Colon (tissue), 2 donors: ENCODE measurements around the gene PIERCE2.
"Not testable (repeated sequence)": the region's sequence is repeated elsewhere in the genome, so short reads cannot be mapped to it uniquely, and the experiment has no call there.

Experiments used
- FAIRE-seq: peaks from 2 replicates; lab custom pipeline; 2012; peaks lifted over from hg19 to GRCh38; lab: Jason Lieb, UNC
- donor health status: control.
- donor health status: control.

The PIERCE2 gene

GRCh38 chr15:55434989-55435825 is 26.9 kb downstream of the PIERCE2 start:
- FAIRE-seq = no peak

- FAIRE-seq = not testable (repeated sequence)
Observed at GRCh38 chr15:55443141-55443540, 34.8 kb downstream of the PIERCE2 start.

- FAIRE-seq = not testable (repeated sequence)
Observed at GRCh38 chr15:55445936-55446335, 37.6 kb downstream of the PIERCE2 start.

GRCh38 chr15:55446379-55447029 is 38.2 kb downstream of the PIERCE2 start:
- not testable (repeated sequence) for FAIRE-seq

GRCh38 chr15:55447030-55447394 is 38.7 kb downstream of the PIERCE2 start:
- FAIRE-seq = not testable (repeated sequence)

GRCh38 chr15:55457401-55458022 is 49.2 kb downstream of the PIERCE2 start:
- no peak for FAIRE-seq

GRCh38 chr15:55461447-55461846 is 53.2 kb downstream of the PIERCE2 start:
- FAIRE-seq = no peak

GRCh38 chr15:55468321-55468720 is 60.0 kb downstream of the PIERCE2 start:
- no peak for FAIRE-seq
